ENCODE data around the gene CPT1B. TPM values are rescaled to one million over a fixed set of nuclear protein-coding genes. Genes with fewer than 3 reads are reported as not detected.

The CPT1B gene
- total RNA-seq, 1 donor from 2014 or later: 0.43 TPM

GRCh38 chr22:50613291-50613981 lies 35.2 kb upstream of the CPT1B start:
- H3K36me3 ChIP-seq: no peaks in the 10 kb centered on the region
- no peaks in the 10 kb centered on the region for H3K4me1 ChIP-seq
- intact Hi-C loops (cut with DNase I): no loop called here
- no peak overlapping the region for H3K27ac ChIP-seq
- H3K9me3 ChIP-seq: no peaks in the 10 kb centered on the region
- TF ChIP-seq CTCF (IDR thresholded peaks at IDR 0.05): no peak
- H3K4me3 ChIP-seq: no peak overlapping the region
- no peaks in the 10 kb centered on the region for H3K27me3 ChIP-seq
- no peak for DNase-seq (ENCODE audit: low spot score in 2 of 2)

- no peak for DNase-seq (ENCODE audit: low spot score in 2 of 2)
- no peaks in the 10 kb centered on the region for H3K4me1 ChIP-seq
- no peaks in the 10 kb centered on the region for H3K9me3 ChIP-seq
- no peaks in the 10 kb centered on the region for H3K36me3 ChIP-seq
- no peak for TF ChIP-seq CTCF (IDR thresholded peaks at IDR 0.05)
- H3K27ac ChIP-seq: no peak overlapping the region
- intact Hi-C loops (cut with DNase I): no loop called here
- no peaks in the 10 kb centered on the region for H3K27me3 ChIP-seq
- H3K4me3 ChIP-seq: no peak overlapping the region
Observed at GRCh38 chr22:50612528-50613221, 34.4 kb upstream of the CPT1B start.

- Histone ChIP-seq H3K9me3 (no peaks in the 10 kb centered on the region), H3K27ac (no peak overlapping the region), H3K4me3 (no peak overlapping the region), H3K4me1 (no peaks in the 10 kb centered on the region), H3K27me3 (no peaks in the 10 kb centered on the region), H3K36me3 (no peaks in the 10 kb centered on the region)
- intact Hi-C loops (cut with DNase I): no loop called here
- DNase-seq (ENCODE audit: low spot score in 2 of 2): no peak
- no peak for TF ChIP-seq CTCF (IDR thresholded peaks at IDR 0.05)
Observed at GRCh38 chr22:50612168-50612527, 33.9 kb upstream of the CPT1B start.

- no peaks in the 10 kb centered on the region for H3K36me3 ChIP-seq
- H3K9me3 ChIP-seq: no peaks in the 10 kb centered on the region
- no peaks in the 10 kb centered on the region for H3K27me3 ChIP-seq
- H3K27ac ChIP-seq: no peak overlapping the region
- no peak overlapping the region for H3K4me3 ChIP-seq
- TF ChIP-seq CTCF (IDR thresholded peaks at IDR 0.05): no peak
- no peaks in the 10 kb centered on the region for H3K4me1 ChIP-seq
- intact Hi-C loops (cut with DNase I): no loop called here
- no peak for DNase-seq (ENCODE audit: low spot score in 2 of 2)
Observed at GRCh38 chr22:50611341-50612060, 33.3 kb upstream of the CPT1B start.

GRCh38 chr22:50610581-50610980 lies 32.4 kb upstream of the CPT1B start:
- Histone ChIP-seq H3K4me1 (no peaks in the 10 kb centered on the region), H3K4me3 (no peak overlapping the region), H3K9me3 (no peaks in the 10 kb centered on the region), H3K27ac (no peak overlapping the region), H3K36me3 (no peaks in the 10 kb centered on the region), H3K27me3 (no peaks in the 10 kb centered on the region)
- intact Hi-C loops (cut with DNase I): no loop called here
- no peak for DNase-seq (ENCODE audit: low spot score in 2 of 2)
- TF ChIP-seq CTCF (IDR thresholded peaks at IDR 0.05): no peak
